HepG2 (cell line): ENCODE data around the gene ZBTB47. TPM values are rescaled to one million over a fixed set of nuclear protein-coding genes. Genes with fewer than 3 reads are reported as not detected.

Experiments used
- ATAC-seq: fragments of 200-7000 bp; cut with Tn5 transposase; 3 replicates; pipeline ENCODE4 v1.9.1; 2020; ENCODE audit warnings: mild to moderate bottlenecking, moderate library complexity
- BruUV-seq: library from RNA; stranded (reverse); fragments of 400-500 nt; replicated peaks from 2 replicates; lab custom pipeline; 2021; lab: Mats Ljungman, UMichigan
- CTCF ChIA-PET: fragments of 300-600 bp; formaldehyde crosslinking; extraction: SDS; loops from one replicate; lab custom pipeline; 2021; ENCODE audit warnings: low total read pairs, inconsistent platforms, low intra/inter-chr PET ratio; lab: Yijun Ruan, JAX
- POLR2A ChIA-PET: fragments of 350-600 bp; sonication (Branson Sonifier 250); formaldehyde crosslinking; loops from one replicate; lab custom pipeline; 2020; ENCODE audit warnings: antibody characterized with exemption, inconsistent platforms; lab: Yijun Ruan, JAX
- DNase-seq: peaks from one replicate; pipeline ENCODE4 v3.0.0-alpha.2; 2015; ENCODE audit warnings: low spot score
- FAIRE-seq: peaks from 3 replicates; lab custom pipeline; 2011; peaks lifted over from hg19 to GRCh38; lab: Jason Lieb, UNC
- H2AFZ ChIP-seq: one replicate; pipeline ENCODE4 v1.6.1; 2011; ENCODE audit warnings: low read length, inconsistent platforms
- H3K27ac ChIP-seq: fragments of 300-600 bp; 3 replicates; pipeline ENCODE4 v1.8.0; 2011; ENCODE audit warnings: mixed run types, mild to moderate bottlenecking, mixed read lengths, low read length, inconsistent platforms; ENCODE audit not compliant: insufficient read depth; ENCODE audit errors: extremely low read length
- H3K27me3 ChIP-seq, 2 experiments: fragments of 200-600 bp in 1 of 2; 2 replicates in 1 of 2; 3 replicates in 1 of 2; pipeline versions ENCODE4 v1.6.0 to v1.8.0; 2011; ENCODE audit warnings: low read length in 2 of 2, mild to moderate bottlenecking in 2 of 2, moderate library complexity in 2 of 2, inconsistent platforms in 1 of 2; ENCODE audit not compliant: insufficient read depth in 2 of 2, control insufficient read depth in 1 of 2
- H3K36me3 ChIP-seq, 2 experiments: fragments of 200-600 bp in 1 of 2; replicated peaks in 1 of 2; 2 replicates in 1 of 2; 3 replicates in 1 of 2; pipeline versions ENCODE4 v1.5.1 to v1.8.0; 2011; ENCODE audit warnings: low read length in 2 of 2, inconsistent platforms in 1 of 2; ENCODE audit not compliant: insufficient read depth in 2 of 2, control insufficient read depth in 1 of 2
- H3K4me1 ChIP-seq: 2 replicates; pipeline ENCODE4 v1.5.1; 2012; ENCODE audit warnings: low read length, inconsistent platforms; ENCODE audit not compliant: insufficient read depth
- H3K4me2 ChIP-seq: 2 replicates; pipeline ENCODE4 v1.6.0; 2011; ENCODE audit warnings: low read depth, low read length, inconsistent platforms
- H3K4me3 ChIP-seq, 3 experiments: fragments of 200-600 bp in 1 of 3; sonication (generic), shearing (Covaris generic) in 1 of 3; replicated peaks in 1 of 3; 2 replicates each; pipeline ENCODE4 v1.5.1; 2011 to 2016; ENCODE audit warnings: low read length in 3 of 3, inconsistent platforms in 2 of 3, low read depth in 2 of 3, mild to moderate bottlenecking in 2 of 3, control low read depth in 1 of 3, mixed read lengths in 1 of 3; ENCODE audit not compliant: insufficient read depth in 1 of 3
- H3K79me2 ChIP-seq: one replicate; pipeline ENCODE4 v1.6.1; 2011; ENCODE audit warnings: low read length, inconsistent platforms; ENCODE audit not compliant: insufficient read depth
- H3K9ac ChIP-seq: 2 replicates; pipeline ENCODE4 v1.6.0; 2011; ENCODE audit warnings: mild to moderate bottlenecking, low read depth, low read length, inconsistent platforms; ENCODE audit not compliant: insufficient read depth
- H3K9me3 ChIP-seq: 2 replicates; pipeline ENCODE4 v1.5.1; 2012; ENCODE audit warnings: mild to moderate bottlenecking, low read length
- H4K20me1 ChIP-seq: 2 replicates; pipeline ENCODE4 v1.6.0; 2011; ENCODE audit warnings: inconsistent platforms, mild to moderate bottlenecking, low read length, moderate library complexity; ENCODE audit not compliant: insufficient read depth
- CCDC6 ChIP-seq: sonication (generic); formaldehyde crosslinking; IDR thresholded peaks from 2 replicates; pipeline ENCODE4 v1.8.1; 2022; ENCODE audit warnings: mild to moderate bottlenecking, missing genetic modification reagents, moderate library complexity
- FOXK2 ChIP-seq: fragments of 450-650 bp; IDR thresholded peaks from 2 replicates; pipeline ENCODE4 v1.6.1; 2016
- HNRNPH1 ChIP-seq: fragments of 200-400 bp; formaldehyde crosslinking; optimal IDR thresholded peaks from 2 replicates; pipeline ENCODE3; 2017; ENCODE audit warnings: mild to moderate bottlenecking, low read depth, low read length
- JUNB ChIP-seq: sonication (generic); formaldehyde crosslinking; IDR thresholded peaks from 2 replicates; pipeline ENCODE4 v1.8.0; 2022; ENCODE audit warnings: missing genetic modification reagents, mild to moderate bottlenecking, borderline replicate concordance
- MTA3 ChIP-seq: sonication (generic); formaldehyde crosslinking; IDR thresholded peaks from 2 replicates; pipeline ENCODE4 v1.4.0; 2020; ENCODE audit warnings: missing genetic modification reagents
- RAD21 ChIP-seq: fragments of 450-650 bp; formaldehyde crosslinking; IDR thresholded peaks from 2 replicates; pipeline ENCODE4 v1.5.0; 2020; ENCODE audit warnings: mild to moderate bottlenecking
- RFX5 ChIP-seq: IDR thresholded peaks from 2 replicates; pipeline ENCODE4 v1.6.1; 2011; ENCODE audit warnings: low read depth, low read length, improper control_type of control experiment
- ZNF468 ChIP-seq: sonication (generic); formaldehyde crosslinking; IDR thresholded peaks from 2 replicates; pipeline ENCODE4 v1.8.0; 2022; ENCODE audit warnings: mild to moderate bottlenecking, moderate library complexity, missing genetic modification reagents
- ZNF558 ChIP-seq: sonication (generic); formaldehyde crosslinking; IDR thresholded peaks from 2 replicates; pipeline ENCODE4 v1.9.0; 2022; ENCODE audit warnings: mild to moderate bottlenecking, missing genetic modification reagents, borderline replicate concordance
- ZNF562 ChIP-seq: sonication (generic); formaldehyde crosslinking; IDR thresholded peaks from 2 replicates; pipeline ENCODE4 v1.8.0; 2022; ENCODE audit warnings: missing genetic modification reagents, borderline replicate concordance
- ZNF781 ChIP-seq: sonication (generic); formaldehyde crosslinking; IDR thresholded peaks from 2 replicates; pipeline ENCODE4 v1.5.1; 2020; ENCODE audit warnings: borderline replicate concordance, mild to moderate bottlenecking, missing genetic modification reagents; ENCODE audit errors: not compliant biosample characterization
- ZSCAN20 ChIP-seq: sonication (generic); formaldehyde crosslinking; IDR thresholded peaks from 2 replicates; pipeline ENCODE4 v1.4.0; 2020; ENCODE audit warnings: missing genetic modification reagents, mild to moderate bottlenecking, borderline replicate concordance
- WGBS: methylation state at CpG from one replicate; pipeline ENCODE4 v1.1.6; 2017; ENCODE audit warnings: low lambda C conversion rate; 5-methylcytosine and 5-hydroxymethylcytosine counted together
- in situ Hi-C: cut with HindIII; loops from 2 replicates; pipeline ENCODE4 v1.10.0; 2017; ENCODE audit warnings: low pct_unique_long_range_greater_than_20kb; ENCODE audit not compliant: extremely low pct_ligation_motif_present
- intact Hi-C: fragments of 100-400 bp; cut with micrococcal nuclease; formaldehyde crosslinking; loops from one replicate; pipeline ENCODE4 v1.10.0; 2022; ENCODE audit not compliant: unreplicated experiment
- polyA plus RNA-seq, 8 experiments: library from polyadenylated mRNA; depleted of rRNA in 3 of 8; stranded (reverse) in 7 of 8; unstranded in 1 of 8; fragments of >200 nt; fragmentation: Illumina TruSeq in 4 of 8; extraction: Trizol in 4 of 8; gene quantifications; 2 replicates each; pipeline versions ENCODE4 v1.2.1 to v1.2.3, GENCODE V29; 2011 to 2016; ENCODE audit warnings: low read depth in 4 of 8, missing spikeins in 1 of 8, mixed read lengths in 1 of 8; ENCODE audit not compliant: insufficient read depth in 1 of 8
- total RNA-seq, 5 experiments: library from RNA; depleted of rRNA; stranded (reverse); fragments of >200 nt; fragmentation: Illumina TruSeq; extraction: Trizol; gene quantifications; 2 replicates each; pipeline ENCODE4 v1.2.3, GENCODE V29; 2016; ENCODE audit warnings: low read depth in 1 of 5
- TF ChIP-seq, protein P1 (sequence below): fragments of 450-650 bp; IDR thresholded peaks from 2 replicates; pipeline ENCODE4 v1.6.1; 2017; ENCODE audit warnings: mild to moderate bottlenecking
- TF ChIP-seq, protein P2 (sequence below), 2 experiments: IDR thresholded peaks; 2 replicates each; pipeline ENCODE4 v1.6.1; 2011 to 2012; ENCODE audit warnings: low read length in 2 of 2, borderline replicate concordance in 1 of 2, low read depth in 1 of 2, mild to moderate bottlenecking in 1 of 2, moderate library complexity in 1 of 2
- TF ChIP-seq, protein P3 (sequence below): sonication (generic); formaldehyde crosslinking; IDR thresholded peaks from 2 replicates; pipeline ENCODE4 v1.9.0; 2021; ENCODE audit warnings: missing genetic modification reagents, mild to moderate bottlenecking, borderline replicate concordance
- TF ChIP-seq, protein P4 (sequence below): conservative IDR thresholded peaks from 2 replicates; pipeline ENCODE4 v1.6.1; 2018; ENCODE audit warnings: missing genetic modification reagents

ZBTB47 gene
- total and polyA plus RNA-seq, 2 of the 13 experiments (the other 11 are each of a cell fraction or from before 2014, with no cell fraction given) = 1.5 to 3.1 TPM

DNA sequence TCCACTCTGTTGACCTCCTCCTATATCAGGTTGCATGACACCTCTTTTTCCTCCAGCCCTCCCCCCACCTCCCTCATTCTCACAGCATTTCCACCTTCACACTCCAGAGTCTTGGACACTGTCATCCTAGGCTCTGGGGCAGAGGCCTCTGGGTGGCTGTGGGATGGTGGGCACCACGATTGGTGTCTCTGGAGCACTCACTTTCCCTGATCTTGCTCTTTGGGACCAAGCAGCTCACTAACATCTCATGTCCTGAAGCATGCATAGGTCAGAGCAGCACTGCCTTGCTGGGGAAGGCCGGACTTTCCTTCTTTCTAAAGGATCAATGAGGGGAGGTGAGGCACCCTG, 14.9 kb downstream of the ZBTB47 start:
- Histone ChIP-seq H3K36me3 (no peaks in the 10 kb centered on the region), H3K4me2 (no peak overlapping the region), H3K9ac (no peak overlapping the region), H4K20me1 (no peaks in the 10 kb centered on the region), H3K27me3 (no peaks in the 10 kb centered on the region), H3K4me1 (peaks cover 12% of the 10 kb centered on the region), H3K9me3 (no peaks in the 10 kb centered on the region), H3K4me3 (no peak overlapping the region), H2AFZ (no peak overlapping the region), H3K79me2 (no peaks in the 10 kb centered on the region), H3K27ac (no peak overlapping the region)
- no peak for ATAC-seq
- intact Hi-C loops (no loop called here), in situ Hi-C loops (no loop called here)
- ChIA-PET POLR2A (no interaction called here), CTCF (no interaction called here)
- no TSS peak for BruUV-seq
- no peak for DNase-seq
- 38% methylated on average over 2 of the region's 2 CpGs for WGBS
- FAIRE-seq = no peak
- TF ChIP-seq RAD21 (CRISPR knock-in tag) = no peak
- TF ChIP-seq HNRNPH1 = no peak
- no peak for TF ChIP-seq FOXK2
- no peak for TF ChIP-seq ZSCAN20 (CRISPR knock-in tag)
- no peak for TF ChIP-seq ZNF558
- TF ChIP-seq, protein P1, sequence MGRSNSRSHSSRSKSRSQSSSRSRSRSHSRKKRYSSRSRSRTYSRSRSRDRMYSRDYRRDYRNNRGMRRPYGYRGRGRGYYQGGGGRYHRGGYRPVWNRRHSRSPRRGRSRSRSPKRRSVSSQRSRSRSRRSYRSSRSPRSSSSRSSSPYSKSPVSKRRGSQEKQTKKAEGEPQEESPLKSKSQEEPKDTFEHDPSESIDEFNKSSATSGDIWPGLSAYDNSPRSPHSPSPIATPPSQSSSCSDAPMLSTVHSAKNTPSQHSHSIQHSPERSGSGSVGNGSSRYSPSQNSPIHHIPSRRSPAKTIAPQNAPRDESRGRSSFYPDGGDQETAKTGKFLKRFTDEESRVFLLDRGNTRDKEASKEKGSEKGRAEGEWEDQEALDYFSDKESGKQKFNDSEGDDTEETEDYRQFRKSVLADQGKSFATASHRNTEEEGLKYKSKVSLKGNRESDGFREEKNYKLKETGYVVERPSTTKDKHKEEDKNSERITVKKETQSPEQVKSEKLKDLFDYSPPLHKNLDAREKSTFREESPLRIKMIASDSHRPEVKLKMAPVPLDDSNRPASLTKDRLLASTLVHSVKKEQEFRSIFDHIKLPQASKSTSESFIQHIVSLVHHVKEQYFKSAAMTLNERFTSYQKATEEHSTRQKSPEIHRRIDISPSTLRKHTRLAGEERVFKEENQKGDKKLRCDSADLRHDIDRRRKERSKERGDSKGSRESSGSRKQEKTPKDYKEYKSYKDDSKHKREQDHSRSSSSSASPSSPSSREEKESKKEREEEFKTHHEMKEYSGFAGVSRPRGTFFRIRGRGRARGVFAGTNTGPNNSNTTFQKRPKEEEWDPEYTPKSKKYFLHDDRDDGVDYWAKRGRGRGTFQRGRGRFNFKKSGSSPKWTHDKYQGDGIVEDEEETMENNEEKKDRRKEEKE = no peak
- no peak for TF ChIP-seq ZNF781 (CRISPR knock-in tag)
- TF ChIP-seq MTA3 = no peak
- TF ChIP-seq, protein P2, sequence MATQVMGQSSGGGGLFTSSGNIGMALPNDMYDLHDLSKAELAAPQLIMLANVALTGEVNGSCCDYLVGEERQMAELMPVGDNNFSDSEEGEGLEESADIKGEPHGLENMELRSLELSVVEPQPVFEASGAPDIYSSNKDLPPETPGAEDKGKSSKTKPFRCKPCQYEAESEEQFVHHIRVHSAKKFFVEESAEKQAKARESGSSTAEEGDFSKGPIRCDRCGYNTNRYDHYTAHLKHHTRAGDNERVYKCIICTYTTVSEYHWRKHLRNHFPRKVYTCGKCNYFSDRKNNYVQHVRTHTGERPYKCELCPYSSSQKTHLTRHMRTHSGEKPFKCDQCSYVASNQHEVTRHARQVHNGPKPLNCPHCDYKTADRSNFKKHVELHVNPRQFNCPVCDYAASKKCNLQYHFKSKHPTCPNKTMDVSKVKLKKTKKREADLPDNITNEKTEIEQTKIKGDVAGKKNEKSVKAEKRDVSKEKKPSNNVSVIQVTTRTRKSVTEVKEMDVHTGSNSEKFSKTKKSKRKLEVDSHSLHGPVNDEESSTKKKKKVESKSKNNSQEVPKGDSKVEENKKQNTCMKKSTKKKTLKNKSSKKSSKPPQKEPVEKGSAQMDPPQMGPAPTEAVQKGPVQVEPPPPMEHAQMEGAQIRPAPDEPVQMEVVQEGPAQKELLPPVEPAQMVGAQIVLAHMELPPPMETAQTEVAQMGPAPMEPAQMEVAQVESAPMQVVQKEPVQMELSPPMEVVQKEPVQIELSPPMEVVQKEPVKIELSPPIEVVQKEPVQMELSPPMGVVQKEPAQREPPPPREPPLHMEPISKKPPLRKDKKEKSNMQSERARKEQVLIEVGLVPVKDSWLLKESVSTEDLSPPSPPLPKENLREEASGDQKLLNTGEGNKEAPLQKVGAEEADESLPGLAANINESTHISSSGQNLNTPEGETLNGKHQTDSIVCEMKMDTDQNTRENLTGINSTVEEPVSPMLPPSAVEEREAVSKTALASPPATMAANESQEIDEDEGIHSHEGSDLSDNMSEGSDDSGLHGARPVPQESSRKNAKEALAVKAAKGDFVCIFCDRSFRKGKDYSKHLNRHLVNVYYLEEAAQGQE (IDR thresholded peaks at IDR 0.05; ENCODE audit: borderline replicate concordance in 1 of 2, low read depth in 1 of 2, low read length in 2 of 2) = no peak
- TF ChIP-seq RFX5 = no peak
- TF ChIP-seq, protein P3, sequence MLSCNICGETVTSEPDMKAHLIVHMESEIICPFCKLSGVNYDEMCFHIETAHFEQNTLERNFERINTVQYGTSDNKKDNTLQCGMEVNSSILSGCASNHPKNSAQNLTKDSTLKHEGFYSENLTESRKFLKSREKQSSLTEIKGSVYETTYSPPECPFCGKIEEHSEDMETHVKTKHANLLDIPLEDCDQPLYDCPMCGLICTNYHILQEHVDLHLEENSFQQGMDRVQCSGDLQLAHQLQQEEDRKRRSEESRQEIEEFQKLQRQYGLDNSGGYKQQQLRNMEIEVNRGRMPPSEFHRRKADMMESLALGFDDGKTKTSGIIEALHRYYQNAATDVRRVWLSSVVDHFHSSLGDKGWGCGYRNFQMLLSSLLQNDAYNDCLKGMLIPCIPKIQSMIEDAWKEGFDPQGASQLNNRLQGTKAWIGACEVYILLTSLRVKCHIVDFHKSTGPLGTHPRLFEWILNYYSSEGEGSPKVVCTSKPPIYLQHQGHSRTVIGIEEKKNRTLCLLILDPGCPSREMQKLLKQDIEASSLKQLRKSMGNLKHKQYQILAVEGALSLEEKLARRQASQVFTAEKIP (CRISPR knock-in tag) = no peak
- TF ChIP-seq CCDC6 = no peak
- TF ChIP-seq JUNB (CRISPR knock-in tag) = no peak
- TF ChIP-seq, protein P4, sequence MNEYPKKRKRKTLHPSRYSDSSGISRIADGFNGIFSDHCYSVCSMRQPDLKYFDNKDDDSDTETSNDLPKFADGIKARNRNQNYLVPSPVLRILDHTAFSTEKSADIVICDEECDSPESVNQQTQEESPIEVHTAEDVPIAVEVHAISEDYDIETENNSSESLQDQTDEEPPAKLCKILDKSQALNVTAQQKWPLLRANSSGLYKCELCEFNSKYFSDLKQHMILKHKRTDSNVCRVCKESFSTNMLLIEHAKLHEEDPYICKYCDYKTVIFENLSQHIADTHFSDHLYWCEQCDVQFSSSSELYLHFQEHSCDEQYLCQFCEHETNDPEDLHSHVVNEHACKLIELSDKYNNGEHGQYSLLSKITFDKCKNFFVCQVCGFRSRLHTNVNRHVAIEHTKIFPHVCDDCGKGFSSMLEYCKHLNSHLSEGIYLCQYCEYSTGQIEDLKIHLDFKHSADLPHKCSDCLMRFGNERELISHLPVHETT (CRISPR knock-in tag) = no peak
- no peak for TF ChIP-seq ZNF562 (CRISPR knock-in tag)
- no peak for TF ChIP-seq ZNF468 (CRISPR knock-in tag)
